ENCODE measurements around the gene MAPKAP1.

- TF ChIP-seq CTCF (IDR thresholded peaks at IDR 0.05; ENCODE audit: low read length) (no peak), EZH2 (IDR thresholded peaks at IDR 0.05; ENCODE audit: borderline replicate concordance, low read length) (no peak)
Observed at GRCh38 chr9:125655066-125655633, 51.9 kb downstream of the MAPKAP1 start.
